ENCODE data around the gene GNAZ.
"Not testable (repeated sequence)": the region's sequence is repeated elsewhere in the genome, so short reads cannot be mapped to it uniquely, and the experiment has no call there.

GNAZ gene

DNA sequence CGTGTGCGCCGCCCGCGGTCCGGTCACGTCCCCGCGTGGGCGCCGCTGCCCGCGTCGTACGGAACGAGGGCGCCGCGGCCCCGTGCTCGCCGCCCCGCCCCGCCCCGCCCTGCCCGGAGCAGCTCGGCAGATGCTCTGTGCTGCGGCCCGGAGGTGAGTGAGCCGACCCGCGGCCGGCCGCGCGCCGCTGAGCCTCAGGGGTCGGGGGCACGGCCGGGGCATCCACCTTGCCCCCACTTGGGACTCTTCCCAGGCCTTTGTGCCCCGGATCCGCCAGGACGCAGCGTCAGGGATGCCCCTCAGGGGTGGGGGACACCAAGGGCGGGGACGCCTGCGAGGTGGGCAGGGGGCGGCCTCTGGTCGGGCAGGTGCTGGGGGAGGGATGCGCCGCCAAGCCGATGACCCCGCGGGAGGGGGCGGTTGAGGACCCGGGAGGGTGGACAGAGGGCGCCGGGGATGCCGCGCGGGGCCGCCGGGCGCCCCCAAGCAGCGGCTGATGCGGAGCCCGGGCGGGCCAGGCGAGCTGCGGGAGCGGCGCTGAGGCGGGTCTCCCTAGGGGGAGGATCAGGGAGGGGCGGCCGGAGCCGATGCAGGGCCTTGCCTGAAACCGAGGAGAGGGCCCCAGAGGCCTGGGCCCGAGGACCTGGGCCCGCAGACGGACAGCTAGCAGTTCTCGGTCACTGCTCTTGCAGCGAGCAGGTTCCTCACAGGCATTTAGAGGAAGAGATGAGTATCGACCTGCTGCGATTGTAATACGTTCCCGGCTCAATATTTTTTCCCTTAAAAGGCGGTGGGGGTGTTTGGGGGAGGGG, at the start of gene GNAZ:
Gene GNAZ (plus strand): TSS at position 102 of the 812 bp plus-strand sequence. CDS start 25,177 bp downstream, outside the sequence.
- Mint-ChIP-seq H3K36me3 (no peaks in the 10 kb centered on the region), H3K9me3 (ENCODE audit: low read depth) (no peaks in the 10 kb centered on the region), H3K27ac (peak within 1 kb of the TSS; percentile 75), H3K27me3 (peaks cover 5% of the 10 kb centered on the region), H3K4me3 (peak within 1 kb of the TSS; percentile 89), H3K4me1 (ENCODE audit: low read depth) (peaks cover 9% of the 10 kb centered on the region)

DNA sequence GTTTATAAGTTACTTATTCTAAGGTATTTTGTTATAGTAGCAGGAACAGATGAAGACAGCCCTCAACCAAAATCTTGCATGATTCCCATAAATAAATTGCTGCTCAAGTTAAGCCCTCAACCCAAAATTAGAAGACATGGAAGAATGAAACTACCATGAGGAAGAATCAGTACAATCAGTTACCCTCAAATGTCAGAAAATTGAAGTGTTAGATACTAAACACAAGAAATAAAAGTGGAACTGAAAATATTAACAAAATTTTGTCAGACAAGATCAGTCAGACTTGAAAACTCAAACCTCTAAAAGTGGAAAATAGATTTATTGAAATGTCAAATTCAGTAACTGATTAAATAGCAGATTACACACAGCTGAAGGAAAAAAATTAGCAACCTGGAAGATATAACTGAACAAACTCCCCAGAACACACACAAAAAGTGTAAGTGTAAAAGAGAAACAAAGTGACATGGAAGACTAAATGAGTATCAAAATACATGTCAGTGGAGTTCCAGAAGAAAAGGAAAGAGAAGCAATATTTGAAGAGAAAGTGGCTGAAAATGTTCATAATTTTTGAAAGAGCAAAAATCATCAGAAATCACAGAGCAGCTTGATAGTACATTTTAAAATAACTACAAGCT, 49.5 kb upstream of the GNAZ start:
- Mint-ChIP-seq H3K27me3 (peaks cover 6% of the 10 kb centered on the region), H3K4me3 (no peak overlapping the region), H3K9me3 (ENCODE audit: low read depth) (peaks cover 5% of the 10 kb centered on the region), H3K36me3 (peaks cover 8% of the 10 kb centered on the region), H3K27ac (no peak overlapping the region), H3K4me1 (ENCODE audit: low read depth) (no peaks in the 10 kb centered on the region)

DNA sequence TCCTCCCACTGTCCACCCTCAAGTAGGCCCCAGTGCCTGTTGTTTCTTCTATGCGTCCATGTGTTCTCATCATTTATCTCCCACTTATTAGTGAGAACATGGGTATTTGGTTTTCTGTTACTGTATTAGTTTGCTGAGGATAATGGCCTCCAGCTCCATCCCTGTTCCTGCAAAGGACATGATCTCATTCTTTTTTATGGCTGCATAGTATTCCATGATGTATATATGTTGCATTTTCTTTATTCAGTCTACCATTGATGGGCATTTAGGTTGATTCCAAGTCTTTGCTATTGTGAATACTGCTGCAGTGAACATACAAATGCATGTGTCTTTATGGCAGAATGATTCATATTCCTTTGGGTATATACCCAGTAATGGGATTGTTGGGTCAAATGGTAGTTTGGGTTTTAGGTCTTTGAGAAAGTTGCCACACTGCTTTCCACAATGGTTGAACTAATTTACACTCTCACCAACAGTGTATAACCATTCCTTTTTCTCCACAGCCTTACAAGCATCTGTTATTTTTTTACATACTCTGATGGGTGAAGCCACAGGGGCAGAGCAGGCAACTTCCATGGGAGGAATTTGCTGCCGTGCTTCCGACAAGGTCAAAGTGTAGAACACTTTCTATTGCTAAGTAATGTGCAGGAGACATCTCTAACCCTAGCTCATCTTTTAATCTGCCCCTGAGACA, 48.5 kb upstream of the GNAZ start:
- H3K4me1 Mint-ChIP-seq (ENCODE audit: low read depth); H3K9me3 Mint-ChIP-seq (ENCODE audit: low read depth); H3K27ac Mint-ChIP-seq; H3K36me3 Mint-ChIP-seq; H3K4me3 Mint-ChIP-seq; H3K27me3 Mint-ChIP-seq: not testable (repeated sequence)

DNA sequence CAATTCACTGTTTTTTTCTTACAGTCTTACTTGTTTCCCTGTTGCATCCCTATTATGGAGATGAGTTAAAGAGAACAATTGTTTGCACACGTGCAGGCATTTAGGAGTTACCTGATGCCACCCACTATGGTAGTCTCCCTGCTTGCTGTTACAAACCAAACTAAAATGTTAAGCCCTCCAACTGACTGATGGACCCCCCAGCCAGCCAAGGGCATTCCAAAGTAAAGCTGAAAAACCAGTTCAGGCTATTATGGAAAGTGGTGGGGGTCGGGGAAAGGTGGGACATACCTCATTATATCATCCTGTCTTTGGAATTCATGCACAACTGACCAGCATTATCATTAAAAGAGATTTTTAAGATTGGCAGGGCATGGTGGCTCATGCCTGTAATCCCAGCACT, 47.0 kb upstream of the GNAZ start:
- H3K4me3 Mint-ChIP-seq, result no peak overlapping the region
- no peaks in the 10 kb centered on the region for H3K27me3 Mint-ChIP-seq
- H3K27ac Mint-ChIP-seq, result no peak overlapping the region
- peaks cover 5% of the 10 kb centered on the region for H3K9me3 Mint-ChIP-seq (ENCODE audit: low read depth)
- H3K36me3 Mint-ChIP-seq, result peaks cover 8% of the 10 kb centered on the region
- no peaks in the 10 kb centered on the region for H3K4me1 Mint-ChIP-seq (ENCODE audit: low read depth)

DNA sequence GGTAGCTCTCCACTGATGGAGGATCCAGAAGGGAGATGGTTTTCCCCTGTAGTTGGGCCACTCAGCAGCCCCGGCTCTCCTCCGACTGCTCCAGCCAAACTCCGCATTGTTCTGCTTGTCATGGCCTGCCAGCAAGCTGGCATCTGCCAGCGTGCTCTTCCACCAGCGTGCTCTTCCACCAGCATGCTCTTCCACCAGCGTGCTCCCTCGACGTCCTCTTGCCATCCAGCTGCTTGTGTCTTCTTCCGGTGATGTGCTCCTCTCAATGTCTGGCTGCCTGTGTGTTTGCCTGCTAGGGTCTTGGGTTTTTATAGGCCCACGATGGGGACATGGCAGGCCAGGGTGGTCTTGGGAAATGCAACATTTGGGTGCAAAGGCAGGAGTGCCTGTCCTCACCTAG, 43.5 kb upstream of the GNAZ start:
- Mint-ChIP-seq H3K9me3 (ENCODE audit: low read depth) (peaks cover 4% of the 10 kb centered on the region), H3K4me3 (no peak overlapping the region), H3K4me1 (ENCODE audit: low read depth) (no peaks in the 10 kb centered on the region), H3K36me3 (no peaks in the 10 kb centered on the region), H3K27ac (no peak overlapping the region), H3K27me3 (no peaks in the 10 kb centered on the region)

DNA sequence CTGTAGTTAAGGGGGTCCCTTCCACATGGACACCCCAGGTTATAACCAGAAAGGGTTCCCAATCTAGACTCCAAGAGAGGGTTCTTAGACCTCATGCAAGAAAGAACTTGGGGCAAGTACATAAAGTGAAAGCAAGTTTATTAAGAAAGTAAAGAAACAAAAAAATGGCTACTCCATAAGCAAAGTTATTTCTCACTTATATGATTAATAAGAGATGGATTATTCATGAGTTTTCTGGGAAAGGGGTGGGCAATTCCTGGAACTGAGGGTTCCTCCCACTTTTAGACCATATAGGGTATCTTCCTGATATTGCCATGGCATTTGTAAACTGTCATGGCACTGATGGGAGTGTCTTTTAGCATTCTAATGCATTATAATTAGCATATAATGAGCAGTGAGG, 42.5 kb upstream of the GNAZ start:
- not testable (repeated sequence) for H3K36me3 Mint-ChIP-seq; H3K27me3 Mint-ChIP-seq; H3K27ac Mint-ChIP-seq; H3K4me3 Mint-ChIP-seq; H3K9me3 Mint-ChIP-seq (ENCODE audit: low read depth); H3K4me1 Mint-ChIP-seq (ENCODE audit: low read depth)

DNA sequence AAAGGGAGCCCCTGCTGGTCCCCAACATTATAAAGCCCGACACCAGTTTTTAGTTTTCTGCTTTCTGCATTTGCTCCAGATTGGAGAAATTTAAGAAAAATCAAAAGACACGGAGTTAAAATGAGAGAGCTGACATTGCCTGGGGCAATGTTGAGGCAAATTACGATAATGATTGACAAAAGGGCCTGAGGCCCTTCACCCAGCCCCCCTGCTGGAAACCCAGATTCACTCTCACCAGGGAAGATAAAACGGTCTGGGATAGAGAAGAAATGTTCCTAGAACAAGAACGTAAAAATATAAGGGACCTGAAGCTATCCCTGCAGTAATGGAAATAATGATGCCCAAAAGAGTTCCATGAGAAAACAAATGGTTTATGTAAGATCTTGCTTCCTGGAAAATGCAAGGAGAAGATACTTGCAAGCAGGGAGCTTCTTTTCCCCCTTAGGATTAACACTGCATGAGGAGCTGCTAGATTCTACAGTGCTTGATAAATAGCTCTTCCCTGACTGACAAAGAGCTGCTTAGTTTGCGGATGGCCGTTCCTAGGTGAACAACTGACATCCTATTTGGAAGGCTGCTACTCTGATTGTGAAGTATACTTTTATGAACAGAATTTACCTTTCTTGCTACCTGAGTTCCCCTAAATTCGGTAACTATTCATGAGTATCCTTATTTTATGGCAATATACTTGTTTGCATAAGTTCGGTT, 40.6 kb upstream of the GNAZ start:
- H3K4me1 Mint-ChIP-seq (ENCODE audit: low read depth), result no peaks in the 10 kb centered on the region
- H3K27ac Mint-ChIP-seq, result no peak overlapping the region
- H3K9me3 Mint-ChIP-seq (ENCODE audit: low read depth), result peaks cover 5% of the 10 kb centered on the region
- no peak overlapping the region for H3K4me3 Mint-ChIP-seq
- no peaks in the 10 kb centered on the region for H3K27me3 Mint-ChIP-seq
- no peaks in the 10 kb centered on the region for H3K36me3 Mint-ChIP-seq

DNA sequence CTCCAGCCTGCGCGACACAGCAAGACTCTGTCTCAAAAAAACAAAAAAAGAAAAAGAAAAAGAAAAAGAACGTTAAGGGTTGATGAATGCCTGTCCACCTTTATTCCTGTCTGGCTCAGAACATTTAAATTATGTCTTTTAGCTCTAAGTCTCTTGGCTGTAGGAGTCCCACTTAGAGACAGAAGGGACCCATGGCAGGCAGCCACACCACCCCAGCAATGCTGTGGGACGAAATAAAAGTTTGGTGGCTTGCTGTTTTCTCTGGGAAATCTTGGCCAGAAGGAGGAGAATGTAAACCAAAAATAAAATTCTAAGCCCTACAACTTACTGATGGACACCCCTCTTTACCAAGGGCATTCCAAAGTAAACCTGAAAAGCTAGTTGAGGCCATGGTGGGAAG, 38.9 kb upstream of the GNAZ start:
- Mint-ChIP-seq H3K27me3 (no peaks in the 10 kb centered on the region), H3K27ac (no peak overlapping the region), H3K4me3 (no peak overlapping the region), H3K9me3 (ENCODE audit: low read depth) (peaks cover 5% of the 10 kb centered on the region), H3K4me1 (ENCODE audit: low read depth) (peaks cover 5% of the 10 kb centered on the region), H3K36me3 (no peaks in the 10 kb centered on the region)

DNA sequence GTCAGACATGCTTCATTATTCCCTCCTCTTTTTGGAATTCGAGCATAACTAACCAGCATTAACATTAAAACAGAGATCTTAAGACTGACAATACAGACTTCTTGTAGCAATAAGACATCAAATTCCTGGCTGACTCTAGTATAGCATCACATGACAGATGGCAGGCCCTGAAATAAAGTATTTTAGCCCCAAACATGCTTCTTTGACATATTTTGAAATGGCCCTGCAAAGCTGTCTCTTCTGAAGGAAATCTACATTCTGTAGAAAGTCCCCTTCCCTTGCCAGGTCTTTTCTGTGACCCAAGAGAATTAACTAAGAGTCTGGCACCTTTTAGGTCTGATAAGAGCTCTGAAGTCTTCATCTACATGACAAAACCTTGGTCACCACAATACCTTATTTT, 38.5 kb upstream of the GNAZ start:
- Mint-ChIP-seq H3K4me1 (ENCODE audit: low read depth) (peaks cover 9% of the 10 kb centered on the region), H3K27ac (no peak overlapping the region), H3K36me3 (no peaks in the 10 kb centered on the region), H3K27me3 (no peaks in the 10 kb centered on the region), H3K9me3 (ENCODE audit: low read depth) (peaks cover 5% of the 10 kb centered on the region), H3K4me3 (no peak overlapping the region)

DNA sequence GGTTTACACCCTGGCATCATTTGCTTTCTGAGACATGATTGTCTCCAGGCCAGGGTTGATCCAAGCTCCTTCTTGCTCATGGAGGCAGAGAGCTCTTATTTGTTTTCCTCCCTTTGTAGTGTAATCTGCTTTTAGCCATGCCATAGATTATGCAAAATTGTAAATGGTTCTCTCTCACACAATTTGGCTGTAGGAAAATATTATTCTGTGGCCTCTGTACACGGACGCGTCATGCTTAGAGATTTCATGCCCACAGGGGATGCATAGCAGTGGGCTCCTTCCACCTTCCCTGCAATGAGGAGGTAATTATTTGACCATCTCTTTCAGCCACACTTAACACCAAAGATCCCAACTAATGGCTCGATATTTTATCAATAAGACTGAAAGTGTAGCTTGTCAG, 37.7 kb upstream of the GNAZ start:
- Mint-ChIP-seq H3K4me3 (no peak overlapping the region), H3K27ac (no peak overlapping the region), H3K9me3 (ENCODE audit: low read depth) (peaks cover 5% of the 10 kb centered on the region), H3K36me3 (no peaks in the 10 kb centered on the region), H3K4me1 (ENCODE audit: low read depth) (peaks cover 12% of the 10 kb centered on the region), H3K27me3 (no peaks in the 10 kb centered on the region)

DNA sequence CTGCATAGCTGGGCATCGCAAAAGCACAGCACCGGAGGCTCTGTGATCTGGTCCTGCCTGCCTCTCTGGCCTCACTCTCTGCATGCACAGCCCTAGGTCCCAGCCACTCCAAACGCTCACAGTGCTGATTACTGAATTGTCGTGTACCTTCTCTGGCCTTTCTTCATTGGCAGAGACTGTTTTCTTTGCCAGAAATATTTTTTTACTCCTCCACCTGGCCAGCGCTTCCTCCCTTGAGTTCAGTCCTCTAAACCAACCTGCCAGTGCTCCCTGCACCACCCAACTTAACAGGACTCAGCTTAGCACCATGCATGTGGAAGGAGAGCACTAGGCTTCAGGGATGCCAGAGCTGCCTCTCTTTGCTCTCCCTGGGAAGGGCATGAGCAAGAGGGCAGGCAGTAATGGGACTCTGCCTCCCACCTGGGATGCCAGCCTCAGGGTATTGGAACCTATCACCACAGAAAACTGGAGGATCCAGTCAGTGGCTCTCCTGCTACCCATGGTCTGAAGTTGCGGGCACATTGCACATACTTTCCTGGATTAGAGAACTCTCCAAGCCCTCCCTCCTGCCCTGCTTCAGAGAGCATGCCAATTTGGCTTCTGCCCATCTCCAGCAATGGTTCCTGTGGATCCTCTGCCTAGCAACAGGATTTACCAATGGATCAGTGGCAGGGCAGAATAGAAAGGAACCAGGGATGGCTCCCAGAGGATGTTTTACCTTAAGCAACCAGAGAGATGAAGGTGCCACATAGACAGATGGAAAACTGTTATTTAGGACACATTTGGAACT, 37.0 kb upstream of the GNAZ start:
- Mint-ChIP-seq H3K4me3 (no peak overlapping the region), H3K9me3 (ENCODE audit: low read depth) (peaks cover 5% of the 10 kb centered on the region), H3K4me1 (ENCODE audit: low read depth) (peaks cover 12% of the 10 kb centered on the region), H3K27ac (no peak overlapping the region), H3K36me3 (peaks cover 2% of the 10 kb centered on the region), H3K27me3 (no peaks in the 10 kb centered on the region)

DNA sequence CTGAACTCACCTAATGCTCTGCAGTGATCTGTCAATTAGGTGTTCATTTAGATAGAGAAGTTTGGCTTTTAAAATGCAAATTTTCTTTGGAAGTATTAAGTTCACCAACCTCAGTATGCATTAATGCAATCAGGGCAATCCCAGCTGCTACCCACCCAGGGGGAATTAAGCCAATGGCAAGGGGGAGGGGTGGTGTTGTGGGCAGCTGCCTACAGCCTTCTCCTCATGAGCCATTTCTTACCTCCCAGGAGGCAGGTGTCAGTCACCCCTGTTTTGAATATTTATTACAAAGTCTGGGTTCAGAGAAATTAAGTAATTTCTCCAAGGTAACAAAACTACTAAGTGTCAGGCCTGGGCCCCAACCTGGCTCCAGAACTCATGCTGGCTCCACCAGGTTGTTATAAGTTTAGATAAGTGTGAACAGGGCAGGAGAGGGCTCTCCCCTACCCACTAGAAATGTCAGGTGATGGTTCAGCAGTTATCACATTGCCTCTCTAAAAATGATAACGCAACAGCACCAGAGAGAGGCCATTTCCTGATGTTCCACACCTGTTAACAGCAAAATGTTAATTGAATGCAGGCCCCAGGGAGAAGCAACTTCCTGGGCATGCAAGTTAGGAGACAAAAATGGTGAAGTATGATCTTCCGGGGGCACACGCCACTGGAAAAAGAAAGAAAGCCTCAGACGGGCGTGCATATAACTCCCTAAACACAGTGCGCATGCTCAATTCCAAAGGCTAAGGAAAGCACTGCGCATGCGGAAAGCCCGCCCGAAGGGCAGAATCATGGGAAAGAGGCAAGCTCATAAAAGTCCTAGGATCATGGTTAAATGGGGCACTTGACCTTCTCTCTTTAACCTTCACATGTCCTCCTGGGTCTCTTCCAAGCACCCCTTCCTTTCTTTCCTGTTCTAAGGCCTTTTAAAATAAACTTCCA, 35.4 kb upstream of the GNAZ start:
- peaks cover 4% of the 10 kb centered on the region for H3K27me3 Mint-ChIP-seq
- H3K36me3 Mint-ChIP-seq, result peaks cover 2% of the 10 kb centered on the region
- no peak overlapping the region for H3K27ac Mint-ChIP-seq
- peaks cover 5% of the 10 kb centered on the region for H3K9me3 Mint-ChIP-seq (ENCODE audit: low read depth)
- peaks cover 12% of the 10 kb centered on the region for H3K4me1 Mint-ChIP-seq (ENCODE audit: low read depth)
- no peak overlapping the region for H3K4me3 Mint-ChIP-seq

DNA sequence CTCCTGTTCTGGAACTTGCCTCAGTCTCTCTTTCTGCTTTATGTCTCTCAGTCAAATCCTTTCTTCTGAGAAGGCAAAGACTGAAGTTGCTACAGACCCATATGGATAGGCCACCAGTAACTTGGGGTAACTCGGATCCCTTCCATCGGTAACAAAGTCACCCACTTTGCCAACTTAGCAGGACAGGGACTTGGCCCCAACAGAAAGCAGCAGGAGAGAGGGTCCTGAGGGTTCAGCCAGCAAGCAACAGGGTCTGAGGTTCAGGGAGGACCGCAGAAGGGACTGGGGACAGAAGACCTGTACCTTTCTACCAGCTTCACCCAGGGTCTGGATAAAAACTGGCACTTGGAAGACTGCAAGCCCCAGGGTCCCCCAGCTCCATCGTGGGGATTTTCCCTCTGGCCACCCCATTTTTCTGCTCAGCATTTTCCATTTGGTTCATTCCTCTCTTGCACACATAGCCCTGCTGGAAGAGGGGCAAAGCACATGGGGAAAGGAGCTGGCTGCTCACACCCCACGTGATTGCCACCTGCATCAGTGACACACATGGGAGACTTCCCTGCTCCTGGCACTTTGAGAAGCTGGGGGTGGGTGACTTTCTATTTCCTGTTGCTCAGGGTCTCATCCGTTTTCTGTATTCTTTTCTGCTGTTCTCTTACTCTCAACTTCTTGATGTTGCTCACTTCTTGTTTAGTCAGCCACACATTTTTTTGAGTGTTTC, 34.6 kb upstream of the GNAZ start:
- peaks cover 4% of the 10 kb centered on the region for H3K27me3 Mint-ChIP-seq
- peaks cover 2% of the 10 kb centered on the region for H3K36me3 Mint-ChIP-seq
- no peak overlapping the region for H3K4me3 Mint-ChIP-seq
- H3K9me3 Mint-ChIP-seq (ENCODE audit: low read depth), result peaks cover 5% of the 10 kb centered on the region
- H3K4me1 Mint-ChIP-seq (ENCODE audit: low read depth), result peaks cover 12% of the 10 kb centered on the region
- no peak overlapping the region for H3K27ac Mint-ChIP-seq
